Measurements from ENCODE around the gene SARDH. TPM values are rescaled to one million over a fixed set of nuclear protein-coding genes. Genes with fewer than 3 reads are reported as not detected.

Gene SARDH
- total RNA-seq, 1 experiment from 2014 or later = 5.6 TPM

DNA sequence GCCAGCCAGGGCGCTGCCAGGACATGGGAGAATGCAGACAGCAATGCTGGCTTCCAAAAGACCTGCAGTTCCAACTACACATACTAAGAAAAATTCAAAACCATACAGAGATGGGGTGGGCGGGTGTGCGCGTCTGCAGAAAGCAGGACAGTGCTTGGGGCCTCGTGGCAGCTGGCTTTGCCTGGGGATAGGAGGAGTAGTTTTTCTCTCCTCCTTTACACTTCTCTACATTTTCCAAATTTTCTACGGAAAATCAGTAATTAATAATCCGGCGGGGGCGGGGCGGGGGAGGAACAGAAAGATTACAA is 43.6 kb upstream of the SARDH start:
- peaks cover 1 to 3% of the 10 kb centered on the region in 2 experiments; a peak in 2 of 4 replicates for H3K36me3 ChIP-seq (ENCODE audit: control insufficient read depth in 1 of 2, insufficient read depth in 2 of 2, low read length in 2 of 2)
- H3K27ac ChIP-seq (ENCODE audit: low read depth, low read length) = no peak overlapping the region
- BruUV-seq (replicated peaks) = no TSS peak
- no peak for TF ChIP-seq EGR1 (IDR thresholded peaks at IDR 0.05; ENCODE audit: low read depth)
- no peak for TF ChIP-seq TCF7L2 (IDR thresholded peaks at IDR 0.05; ENCODE audit: borderline replicate concordance, extremely low read depth, insufficient read depth, insufficient read length)
- TF ChIP-seq YY1 (IDR thresholded peaks at IDR 0.05; ENCODE audit: extremely low read depth, insufficient replicate concordance, low read depth, low read length) = no peak
- TF ChIP-seq EZH2 (IDR thresholded peaks at IDR 0.05) = no peak
- TF ChIP-seq RAD21 (IDR thresholded peaks at IDR 0.05; ENCODE audit: low read depth) = no peak
- TF ChIP-seq, protein P1, sequence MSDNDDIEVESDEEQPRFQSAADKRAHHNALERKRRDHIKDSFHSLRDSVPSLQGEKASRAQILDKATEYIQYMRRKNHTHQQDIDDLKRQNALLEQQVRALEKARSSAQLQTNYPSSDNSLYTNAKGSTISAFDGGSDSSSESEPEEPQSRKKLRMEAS (IDR thresholded peaks at IDR 0.05) = no peak
- no peak for TF ChIP-seq ZNF274 (IDR thresholded peaks at IDR 0.05; ENCODE audit: low read depth, low read length)
- no peak for TF ChIP-seq JUND (IDR thresholded peaks at IDR 0.05)
- TF ChIP-seq ELF1 (IDR thresholded peaks at IDR 0.05; ENCODE audit: borderline replicate concordance, low read depth) = no peak
- no peak for TF ChIP-seq FOSL1 (IDR thresholded peaks at IDR 0.05; ENCODE audit: low read depth)
- TF ChIP-seq, protein P2, sequence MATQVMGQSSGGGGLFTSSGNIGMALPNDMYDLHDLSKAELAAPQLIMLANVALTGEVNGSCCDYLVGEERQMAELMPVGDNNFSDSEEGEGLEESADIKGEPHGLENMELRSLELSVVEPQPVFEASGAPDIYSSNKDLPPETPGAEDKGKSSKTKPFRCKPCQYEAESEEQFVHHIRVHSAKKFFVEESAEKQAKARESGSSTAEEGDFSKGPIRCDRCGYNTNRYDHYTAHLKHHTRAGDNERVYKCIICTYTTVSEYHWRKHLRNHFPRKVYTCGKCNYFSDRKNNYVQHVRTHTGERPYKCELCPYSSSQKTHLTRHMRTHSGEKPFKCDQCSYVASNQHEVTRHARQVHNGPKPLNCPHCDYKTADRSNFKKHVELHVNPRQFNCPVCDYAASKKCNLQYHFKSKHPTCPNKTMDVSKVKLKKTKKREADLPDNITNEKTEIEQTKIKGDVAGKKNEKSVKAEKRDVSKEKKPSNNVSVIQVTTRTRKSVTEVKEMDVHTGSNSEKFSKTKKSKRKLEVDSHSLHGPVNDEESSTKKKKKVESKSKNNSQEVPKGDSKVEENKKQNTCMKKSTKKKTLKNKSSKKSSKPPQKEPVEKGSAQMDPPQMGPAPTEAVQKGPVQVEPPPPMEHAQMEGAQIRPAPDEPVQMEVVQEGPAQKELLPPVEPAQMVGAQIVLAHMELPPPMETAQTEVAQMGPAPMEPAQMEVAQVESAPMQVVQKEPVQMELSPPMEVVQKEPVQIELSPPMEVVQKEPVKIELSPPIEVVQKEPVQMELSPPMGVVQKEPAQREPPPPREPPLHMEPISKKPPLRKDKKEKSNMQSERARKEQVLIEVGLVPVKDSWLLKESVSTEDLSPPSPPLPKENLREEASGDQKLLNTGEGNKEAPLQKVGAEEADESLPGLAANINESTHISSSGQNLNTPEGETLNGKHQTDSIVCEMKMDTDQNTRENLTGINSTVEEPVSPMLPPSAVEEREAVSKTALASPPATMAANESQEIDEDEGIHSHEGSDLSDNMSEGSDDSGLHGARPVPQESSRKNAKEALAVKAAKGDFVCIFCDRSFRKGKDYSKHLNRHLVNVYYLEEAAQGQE (IDR thresholded peaks at IDR 0.05; ENCODE audit: low read depth) = no peak
- no peak for TF ChIP-seq SIN3A (IDR thresholded peaks at IDR 0.05; ENCODE audit: low read depth)
- TF ChIP-seq, protein P3, sequence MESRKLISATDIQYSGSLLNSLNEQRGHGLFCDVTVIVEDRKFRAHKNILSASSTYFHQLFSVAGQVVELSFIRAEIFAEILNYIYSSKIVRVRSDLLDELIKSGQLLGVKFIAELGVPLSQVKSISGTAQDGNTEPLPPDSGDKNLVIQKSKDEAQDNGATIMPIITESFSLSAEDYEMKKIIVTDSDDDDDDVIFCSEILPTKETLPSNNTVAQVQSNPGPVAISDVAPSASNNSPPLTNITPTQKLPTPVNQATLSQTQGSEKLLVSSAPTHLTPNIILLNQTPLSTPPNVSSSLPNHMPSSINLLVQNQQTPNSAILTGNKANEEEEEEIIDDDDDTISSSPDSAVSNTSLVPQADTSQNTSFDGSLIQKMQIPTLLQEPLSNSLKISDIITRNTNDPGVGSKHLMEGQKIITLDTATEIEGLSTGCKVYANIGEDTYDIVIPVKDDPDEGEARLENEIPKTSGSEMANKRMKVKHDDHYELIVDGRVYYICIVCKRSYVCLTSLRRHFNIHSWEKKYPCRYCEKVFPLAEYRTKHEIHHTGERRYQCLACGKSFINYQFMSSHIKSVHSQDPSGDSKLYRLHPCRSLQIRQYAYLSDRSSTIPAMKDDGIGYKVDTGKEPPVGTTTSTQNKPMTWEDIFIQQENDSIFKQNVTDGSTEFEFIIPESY (IDR thresholded peaks at IDR 0.05; ENCODE audit: extremely low read depth, insufficient replicate concordance, low read length) = no peak
- TF ChIP-seq SRF (IDR thresholded peaks at IDR 0.05; ENCODE audit: low read depth) = no peak
- TF ChIP-seq EZH2phosphoT487 (IDR thresholded peaks at IDR 0.05; ENCODE audit: borderline replicate concordance) = no peak
- no peak for TF ChIP-seq CEBPB (IDR thresholded peaks at IDR 0.05; ENCODE audit: low read depth)
- TF ChIP-seq SP1 (IDR thresholded peaks at IDR 0.05; ENCODE audit: low read depth) = no peak
- TF ChIP-seq, protein P4, sequence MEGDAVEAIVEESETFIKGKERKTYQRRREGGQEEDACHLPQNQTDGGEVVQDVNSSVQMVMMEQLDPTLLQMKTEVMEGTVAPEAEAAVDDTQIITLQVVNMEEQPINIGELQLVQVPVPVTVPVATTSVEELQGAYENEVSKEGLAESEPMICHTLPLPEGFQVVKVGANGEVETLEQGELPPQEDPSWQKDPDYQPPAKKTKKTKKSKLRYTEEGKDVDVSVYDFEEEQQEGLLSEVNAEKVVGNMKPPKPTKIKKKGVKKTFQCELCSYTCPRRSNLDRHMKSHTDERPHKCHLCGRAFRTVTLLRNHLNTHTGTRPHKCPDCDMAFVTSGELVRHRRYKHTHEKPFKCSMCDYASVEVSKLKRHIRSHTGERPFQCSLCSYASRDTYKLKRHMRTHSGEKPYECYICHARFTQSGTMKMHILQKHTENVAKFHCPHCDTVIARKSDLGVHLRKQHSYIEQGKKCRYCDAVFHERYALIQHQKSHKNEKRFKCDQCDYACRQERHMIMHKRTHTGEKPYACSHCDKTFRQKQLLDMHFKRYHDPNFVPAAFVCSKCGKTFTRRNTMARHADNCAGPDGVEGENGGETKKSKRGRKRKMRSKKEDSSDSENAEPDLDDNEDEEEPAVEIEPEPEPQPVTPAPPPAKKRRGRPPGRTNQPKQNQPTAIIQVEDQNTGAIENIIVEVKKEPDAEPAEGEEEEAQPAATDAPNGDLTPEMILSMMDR (IDR thresholded peaks at IDR 0.05 in 2 of 3, conservative IDR thresholded peaks at IDR 0.05 in 1 of 3; ENCODE audit: borderline replicate concordance in 1 of 3, insufficient read depth in 1 of 3, low read depth in 2 of 3, low read length in 2 of 3) = no peak
- CTCF ChIA-PET = interaction anchor here (1.0 to 3.2 kb wide), 5 partner anchors 13 to 317 kb away, joined by 4 to 76 read pairs (median 6); partner anchors contain the start of gene ADAMTSL2
- H3K9me2 ChIP-seq (ENCODE audit: insufficient read depth) = no peaks in the 10 kb centered on the region
- intact Hi-C loops (cut with micrococcal nuclease) = loop anchor here (1.0 to 2.0 kb wide), 2 partner anchors 213 to 317 kb away; no protein-coding TSS in a partner anchor
- H3K9ac ChIP-seq (ENCODE audit: low read length) = no peak overlapping the region
- no peaks in the 10 kb centered on the region for H3K79me2 ChIP-seq (ENCODE audit: insufficient read depth, low read length)
- no peaks in the 10 kb centered on the region for H3K4me1 ChIP-seq (ENCODE audit: control insufficient read depth in 1 of 2, insufficient read depth in 2 of 2, low read length in 2 of 2)
- ATAC-seq (no peak), DNase-seq (ENCODE audit: low read depth, low spot score) (no peak)
- no peak overlapping the region for H2AFZ ChIP-seq (ENCODE audit: low read depth, low read length, poor library complexity, severe bottlenecking)
- H3K9me3 ChIP-seq (ENCODE audit: control insufficient read depth in 1 of 2, insufficient read depth in 1 of 2, low read depth in 1 of 2, low read length in 2 of 2) = no peaks in the 10 kb centered on the region
- RAD21 ChIA-PET (ENCODE audit: low non-redundant PET in 1 of 2, low total read pairs in 2 of 2, uncharacterized antibody in 2 of 2, unreplicated experiment in 2 of 2) = interaction anchor here (1.1 to 2.1 kb wide), 4 partner anchors 39 to 213 kb away, joined by 3 to 13 read pairs (median 7); no protein-coding TSS in a partner anchor
- no peaks in the 10 kb centered on the region for H3K27me3 ChIP-seq (ENCODE audit: insufficient read depth, low read length)
- no peak overlapping the region for H3K4me3 ChIP-seq (replicated peaks in 1 of 2; ENCODE audit: low read depth in 1 of 2, low read length in 2 of 2)
- H4K20me1 ChIP-seq (ENCODE audit: insufficient read depth) = no peaks in the 10 kb centered on the region
- H3K4me2 ChIP-seq (ENCODE audit: low read length) = no peak overlapping the region
- POLR2A ChIA-PET = interaction anchor here (1.4 kb wide), 1 partner anchor 212 kb away, joined by 4 read pairs; no protein-coding TSS in a partner anchor

All from HCT116 (cell line).